Measurements from ENCODE around the gene TMEM87A.
"Not testable (repeated sequence)": the region's sequence is repeated elsewhere in the genome, so short reads cannot be mapped to it uniquely, and the experiment has no call there.

Gene TMEM87A, protein sequence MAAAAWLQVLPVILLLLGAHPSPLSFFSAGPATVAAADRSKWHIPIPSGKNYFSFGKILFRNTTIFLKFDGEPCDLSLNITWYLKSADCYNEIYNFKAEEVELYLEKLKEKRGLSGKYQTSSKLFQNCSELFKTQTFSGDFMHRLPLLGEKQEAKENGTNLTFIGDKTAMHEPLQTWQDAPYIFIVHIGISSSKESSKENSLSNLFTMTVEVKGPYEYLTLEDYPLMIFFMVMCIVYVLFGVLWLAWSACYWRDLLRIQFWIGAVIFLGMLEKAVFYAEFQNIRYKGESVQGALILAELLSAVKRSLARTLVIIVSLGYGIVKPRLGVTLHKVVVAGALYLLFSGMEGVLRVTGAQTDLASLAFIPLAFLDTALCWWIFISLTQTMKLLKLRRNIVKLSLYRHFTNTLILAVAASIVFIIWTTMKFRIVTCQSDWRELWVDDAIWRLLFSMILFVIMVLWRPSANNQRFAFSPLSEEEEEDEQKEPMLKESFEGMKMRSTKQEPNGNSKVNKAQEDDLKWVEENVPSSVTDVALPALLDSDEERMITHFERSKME

DNA sequence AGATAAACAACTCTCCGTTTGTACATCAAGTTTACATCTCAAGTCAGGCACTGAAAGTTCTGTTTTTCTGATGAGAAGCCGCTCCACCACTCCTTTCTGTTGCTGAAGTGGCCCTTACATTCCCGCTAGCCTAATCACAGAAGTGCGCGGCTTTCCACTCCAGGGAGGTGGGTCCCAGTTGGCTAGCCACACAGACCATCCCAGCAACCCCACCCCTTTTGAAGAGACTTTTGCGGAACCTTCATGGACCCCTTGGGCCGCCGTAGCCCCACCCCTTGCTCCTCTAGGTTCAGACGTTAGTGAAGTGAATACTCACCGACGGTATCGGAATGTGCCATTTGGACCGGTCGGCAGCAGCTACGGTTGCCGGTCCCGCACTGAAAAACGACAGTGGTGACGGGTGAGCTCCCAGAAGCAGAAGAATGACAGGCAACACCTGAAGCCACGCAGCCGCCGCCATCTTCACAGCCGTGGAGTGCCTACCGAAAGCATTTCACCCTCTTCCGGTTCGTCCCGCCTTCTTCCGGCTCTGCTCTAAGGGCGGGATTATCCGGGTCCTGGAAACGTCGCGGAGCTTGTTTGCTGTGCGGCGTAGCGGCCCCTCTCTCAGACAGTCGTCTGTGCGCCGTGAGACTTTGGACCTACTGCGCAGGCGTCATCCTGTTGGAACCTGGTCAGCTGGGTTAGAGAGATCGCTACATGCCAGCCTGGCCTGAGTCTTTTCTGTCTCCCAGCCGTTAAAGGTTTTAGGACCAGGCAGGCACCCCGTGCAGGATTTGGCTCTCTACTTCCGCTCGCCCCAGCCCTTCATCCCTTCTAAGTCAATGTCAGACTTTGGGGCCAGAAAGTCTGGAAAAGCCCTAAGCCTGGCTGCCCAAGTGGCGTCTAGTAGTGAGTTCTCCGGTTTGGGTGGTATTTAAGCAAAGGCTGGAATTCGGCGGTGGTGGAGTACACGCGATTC lies at the start of gene TMEM87A, which contains the start of gene GANC:
TSS of gene TMEM87A (minus strand) at position 495 of the 961 bp plus-strand sequence. CDS start at position 460, 35 bp downstream.
TSS of gene GANC (plus strand) at position 263 of the 961 bp plus-strand sequence. CDS start 1,281 bp downstream, outside the sequence.
- DNase-seq, result peak; percentile 98

- DNase-seq, result no peak
These were observed 46.0 kb upstream of the TMEM87A start for GRCh38 chr15:42319206-42319605.

DNA sequence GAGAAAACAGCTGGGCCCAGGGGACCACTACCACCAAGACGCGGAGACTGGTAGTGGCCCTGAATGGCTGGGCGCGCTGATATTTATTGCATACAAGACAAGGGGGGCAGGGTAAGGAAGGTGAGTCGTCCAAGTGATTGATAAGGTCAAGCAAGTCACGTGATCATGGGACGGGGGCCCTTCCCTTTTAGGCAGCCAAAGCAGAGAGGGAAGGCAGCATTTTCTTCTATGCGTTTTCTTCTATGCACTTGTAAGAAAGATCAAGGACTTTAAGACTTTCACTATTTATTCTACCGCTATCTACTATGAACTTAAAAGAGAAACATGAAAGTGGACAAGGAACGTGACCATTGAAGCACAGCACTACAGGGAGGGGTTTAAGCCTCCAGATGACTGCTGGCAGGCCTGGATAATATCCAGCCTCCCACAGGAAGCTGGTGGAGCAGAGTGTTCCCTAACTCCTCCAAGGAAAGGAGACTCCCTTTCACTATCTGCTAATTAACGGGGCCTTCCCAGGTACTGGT lies 43.1 kb upstream of the TMEM87A start:
- not testable (repeated sequence) for DNase-seq

- no peak for DNase-seq
These were observed 42.3 kb upstream of the TMEM87A start for GRCh38 chr15:42315521-42315920.

- DNase-seq, result no peak
These were observed 41.6 kb upstream of the TMEM87A start for GRCh38 chr15:42314818-42315217.

- DNase-seq, result no peak
These were observed 40.2 kb upstream of the TMEM87A start for GRCh38 chr15:42313463-42313862.

DNA sequence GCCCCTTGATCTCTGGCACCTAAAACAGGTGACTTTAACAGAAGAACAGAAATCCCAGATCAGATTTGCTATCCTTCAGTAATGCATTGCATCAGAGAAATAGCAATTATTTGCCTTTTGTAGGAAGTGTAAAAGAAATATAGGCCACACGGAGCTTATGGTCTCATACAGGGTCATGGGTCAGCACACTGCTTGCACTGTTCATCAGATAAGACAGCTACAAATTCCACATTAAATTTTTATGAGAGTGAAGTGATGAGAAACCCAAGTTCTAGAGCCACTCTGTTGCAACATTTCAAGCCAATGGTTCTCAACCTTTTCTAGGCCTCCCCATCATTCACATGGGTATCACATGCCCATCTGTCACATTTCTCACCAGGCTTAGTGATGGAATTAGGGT lies 33.4 kb upstream of the TMEM87A start:
- no peak for DNase-seq

GRCh38 chr15:42301004-42301403 lies 27.8 kb upstream of the TMEM87A start:
- not testable (repeated sequence) for DNase-seq

- no peak for DNase-seq
These were observed 15.9 kb upstream of the TMEM87A start for GRCh38 chr15:42289166-42289565.

GRCh38 chr15:42287931-42288330 lies 14.7 kb upstream of the TMEM87A start:
- no peak for DNase-seq

DNA sequence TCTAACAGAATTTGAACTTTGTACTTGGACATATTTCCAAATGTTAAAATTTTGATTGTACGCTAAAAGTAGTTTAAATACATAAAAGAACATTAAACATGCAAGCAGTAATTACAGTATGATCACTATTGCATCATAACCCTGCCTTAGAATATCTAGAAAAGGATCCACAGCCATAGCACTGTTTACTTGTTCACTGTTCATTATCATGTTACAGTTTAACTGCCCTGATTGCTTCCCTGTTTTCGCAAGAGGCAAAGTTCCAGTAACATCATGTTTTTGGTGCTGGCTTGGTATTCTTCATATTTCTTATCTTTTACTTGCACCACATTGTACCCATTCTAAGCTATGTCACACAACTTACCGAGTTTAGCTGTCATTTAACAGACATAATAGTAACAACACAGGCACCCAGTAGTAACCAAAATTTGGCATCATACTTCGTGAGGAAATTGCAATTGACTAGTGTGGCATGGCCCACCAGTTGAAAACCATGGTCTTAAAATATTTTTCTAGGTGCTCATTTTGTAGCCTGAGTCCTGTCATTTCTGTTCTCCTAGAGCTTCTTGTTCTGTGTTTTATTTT lies 13.3 kb upstream of the TMEM87A start:
- DNase-seq, result no peak

- DNase-seq, result no peak
These were observed 11.8 kb upstream of the TMEM87A start for GRCh38 chr15:42285034-42285433.

DNA sequence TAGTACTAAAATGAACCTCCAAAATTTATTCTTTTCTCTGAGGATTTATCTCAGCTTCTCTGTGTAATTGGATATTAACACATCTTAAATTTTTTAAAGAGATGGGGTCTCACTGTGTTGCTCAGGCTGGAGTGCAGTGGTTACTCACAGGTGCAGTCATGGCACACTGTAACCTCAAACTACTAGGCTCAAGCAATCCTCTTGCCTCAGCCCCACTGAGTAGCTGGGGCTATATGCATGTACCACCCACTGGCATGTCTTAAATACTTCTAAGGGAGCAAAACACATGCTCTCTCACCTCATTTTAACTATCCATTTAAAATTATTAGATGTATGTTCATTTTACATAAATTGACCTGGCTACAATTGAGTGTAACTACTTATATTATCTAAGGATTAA lies 11.3 kb upstream of the TMEM87A start:
- no peak for DNase-seq

DNA sequence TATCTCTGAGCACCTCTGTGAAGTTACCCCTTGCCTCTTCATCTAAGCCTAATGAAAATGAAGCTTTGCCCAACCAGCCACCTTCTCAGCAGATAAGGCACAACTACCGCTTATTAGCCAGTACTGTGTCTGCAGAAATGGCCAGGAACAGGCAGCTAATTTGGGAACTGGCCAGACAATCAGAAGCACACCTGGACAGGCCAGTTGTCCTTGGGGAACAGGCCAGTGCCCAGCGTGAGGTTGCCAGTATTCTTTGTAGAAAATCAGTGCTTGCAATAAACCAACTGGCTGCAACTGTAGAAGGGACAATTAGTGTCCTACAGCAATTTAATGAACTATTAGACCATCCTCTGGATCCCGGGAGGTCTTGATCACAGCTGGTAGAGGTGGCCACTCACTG lies 10.4 kb upstream of the TMEM87A start:
- no peak for DNase-seq

DNA sequence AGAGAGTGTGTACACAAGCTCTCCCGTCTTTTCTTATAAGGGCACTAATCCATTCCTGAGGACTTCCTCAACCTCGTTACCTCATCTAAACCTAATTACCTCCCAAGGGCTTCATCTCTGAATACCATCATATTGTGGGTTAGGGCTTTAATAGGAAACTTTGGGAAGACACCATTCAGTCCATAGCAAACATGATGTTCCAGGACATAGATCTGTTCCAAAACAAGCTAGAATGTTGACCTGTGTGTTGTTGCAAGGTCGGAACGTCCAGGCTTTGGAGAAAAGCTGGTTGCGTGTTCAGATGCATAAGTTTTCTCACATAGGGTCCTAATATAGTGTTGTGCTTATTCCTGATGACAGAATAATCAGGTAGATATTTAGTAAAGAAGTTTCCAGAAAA lies 9.7 kb upstream of the TMEM87A start:
- DNase-seq, result no peak

DNA sequence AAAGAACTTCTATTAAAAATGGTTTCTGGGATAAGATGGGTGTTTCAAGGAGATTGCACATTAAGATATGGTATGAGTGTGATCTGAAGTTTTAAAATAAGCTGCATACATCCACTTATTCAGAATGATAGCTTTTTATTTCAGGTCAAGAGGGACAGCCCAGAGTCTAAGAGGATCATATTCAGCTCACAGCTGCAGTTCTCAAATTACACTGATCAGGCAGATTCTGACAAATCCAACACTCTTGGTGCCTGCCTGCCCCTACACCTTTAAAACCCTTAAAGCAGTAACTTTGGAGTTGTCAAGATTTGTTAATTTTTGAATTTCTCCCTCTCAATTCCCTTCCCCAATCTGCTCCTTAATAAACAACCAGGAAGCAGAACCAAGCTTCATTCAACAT lies 9.1 kb upstream of the TMEM87A start:
- DNase-seq, result no peak

DNA sequence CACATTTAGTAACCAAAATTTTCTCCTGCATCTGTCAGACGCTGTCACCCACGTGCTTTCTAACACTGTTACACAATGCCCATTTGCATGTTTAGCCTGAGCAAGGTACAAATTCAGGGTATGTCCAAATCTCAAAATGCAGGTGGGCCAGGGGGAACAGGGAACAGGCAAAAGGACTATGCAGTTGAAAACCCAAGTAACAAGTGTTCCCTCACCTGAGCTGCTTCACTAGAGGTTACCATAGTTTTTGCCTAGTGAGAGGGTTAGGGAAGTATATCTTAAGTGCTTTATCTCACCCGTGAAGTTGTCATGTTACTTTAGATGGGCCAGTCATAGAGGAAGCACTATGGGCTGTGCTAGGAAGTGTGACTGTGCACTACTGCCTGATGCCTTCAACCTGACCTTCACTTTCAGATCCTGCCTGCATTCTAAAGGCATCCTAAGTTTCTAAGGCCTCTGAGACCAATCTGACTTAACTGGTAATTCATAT lies 6.0 kb upstream of the TMEM87A start:
- no peak for DNase-seq

DNA sequence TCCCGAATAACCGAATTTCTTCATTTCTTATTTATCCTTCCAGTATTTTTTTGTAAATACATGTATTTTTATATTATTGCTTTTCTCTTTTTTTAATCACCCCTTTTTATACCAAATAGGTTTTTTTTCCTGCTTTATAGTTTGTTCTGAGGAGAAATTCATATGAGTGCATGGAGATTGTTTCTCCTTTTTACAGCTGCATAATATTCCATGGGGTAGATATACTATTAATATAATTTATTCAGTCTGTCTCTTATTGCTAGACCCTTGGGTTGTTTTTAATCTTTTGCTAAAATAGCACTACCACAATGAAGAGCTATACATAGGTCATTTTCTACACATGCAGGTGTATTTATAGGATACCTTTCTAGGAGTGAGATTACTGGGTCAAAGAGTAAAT lies 3.5 kb upstream of the TMEM87A start:
- no peak for DNase-seq

DNA sequence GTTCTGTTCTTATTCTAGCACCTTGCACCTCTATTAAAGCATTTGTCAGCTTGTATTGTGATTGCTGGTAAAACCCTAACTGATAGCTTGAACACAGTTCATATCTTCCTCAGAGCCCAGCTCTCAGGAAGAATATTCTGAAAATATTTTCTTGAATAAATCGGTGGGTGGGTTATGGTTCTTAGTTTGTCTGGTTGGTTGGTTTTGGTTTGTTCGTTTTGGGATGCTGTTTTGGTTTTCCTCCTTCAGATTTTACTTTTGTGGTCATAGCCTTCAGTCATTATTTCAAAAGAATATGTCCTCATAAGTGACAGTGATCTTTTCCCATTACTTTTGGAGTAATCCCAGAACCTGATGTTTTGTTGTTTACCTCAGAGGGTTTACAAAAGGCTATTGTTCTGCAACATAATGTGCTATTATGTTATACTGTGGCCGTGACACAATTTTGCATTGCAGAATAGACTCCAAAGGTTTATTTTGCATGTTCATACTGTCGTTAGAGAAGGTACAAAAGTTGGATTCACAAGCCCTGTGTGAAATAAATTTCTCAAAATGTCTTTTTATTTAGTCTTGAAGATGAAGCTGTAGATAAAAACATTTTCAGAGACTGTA lies 2.7 kb upstream of the TMEM87A start:
- no peak for DNase-seq

DNA sequence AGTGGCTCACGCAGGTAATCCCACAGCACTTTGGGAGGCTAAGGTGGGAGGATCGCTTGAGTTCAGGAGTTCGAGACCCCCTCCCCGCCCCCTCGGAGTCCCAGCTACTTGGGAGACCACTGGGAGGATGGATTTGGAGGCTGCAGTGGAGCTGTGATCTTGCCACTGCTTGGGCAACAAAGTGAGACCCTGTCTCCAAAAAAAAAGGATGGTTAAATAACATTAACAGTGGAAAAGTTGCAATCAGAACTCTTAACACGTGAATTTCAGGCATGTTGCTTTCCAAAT lies 1.4 kb upstream of the TMEM87A start:
- no peak for DNase-seq

DNA sequence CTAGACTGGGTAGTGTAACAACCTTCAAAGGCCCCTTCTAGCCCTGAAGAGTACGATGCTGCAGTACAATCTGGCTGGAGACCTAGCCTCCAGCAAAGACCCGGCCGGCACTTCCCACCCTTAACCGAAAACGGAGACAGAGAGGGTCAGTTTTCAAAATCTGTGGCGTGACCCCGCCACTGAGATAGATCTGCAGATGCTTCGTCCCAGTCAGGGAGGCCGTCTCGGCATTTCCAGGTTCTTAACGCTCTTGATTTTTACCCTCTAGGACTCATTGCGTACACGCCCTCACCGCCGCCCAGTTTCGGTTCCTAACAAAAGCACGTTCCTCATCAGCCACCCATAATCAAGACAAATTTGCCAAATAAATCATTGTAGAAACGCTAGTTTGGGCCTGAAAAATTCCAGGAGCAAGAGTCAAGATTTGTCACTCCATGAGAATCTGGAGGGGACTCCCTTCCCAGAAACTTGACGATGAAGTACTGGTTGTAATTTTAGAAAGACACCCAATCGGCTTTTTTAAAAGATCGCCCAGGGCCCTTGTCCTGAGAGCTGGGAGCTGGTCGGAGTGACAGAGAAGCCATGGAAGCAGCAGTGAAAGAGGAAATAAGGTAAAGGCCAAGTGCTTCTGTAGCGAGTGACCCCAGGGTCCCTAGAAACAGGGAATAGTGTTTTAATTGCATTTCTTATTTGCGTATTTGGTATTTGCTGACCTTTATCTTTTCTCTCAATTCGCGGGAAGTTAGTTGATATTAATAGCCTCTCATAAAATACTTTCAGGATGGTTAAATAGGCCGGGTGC lies 868 bp upstream of the TMEM87A start:
- peak; percentile 47 for DNase-seq

Data from kidney glomerular epithelial cell (primary cell).